Measurements from ENCODE around the gene KNOP1. TPM values are rescaled to one million over a fixed set of nuclear protein-coding genes. Genes with fewer than 3 reads are reported as not detected.

Gene KNOP1
- total and polyA plus RNA-seq, 8 donors = 4.4 to 13.9 (median 8.1) TPM

DNA sequence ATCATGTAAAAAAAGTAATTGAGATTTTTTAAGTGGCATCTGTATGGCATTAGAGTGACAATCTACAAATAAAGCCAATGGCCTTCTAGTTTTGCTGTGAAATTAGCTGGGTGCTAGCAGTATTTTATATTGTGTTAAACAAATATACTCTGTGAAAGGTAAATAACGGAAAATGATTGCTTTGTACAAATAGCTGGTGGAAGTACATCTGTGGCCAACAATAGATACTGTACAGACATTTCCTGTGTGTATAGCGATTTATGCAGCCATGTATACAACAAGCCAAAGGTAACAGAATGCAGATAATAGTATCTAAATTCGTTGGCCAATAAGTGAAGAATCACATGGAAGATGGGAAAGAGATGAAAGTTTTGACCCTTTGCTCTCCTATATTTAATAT, 26.6 kb upstream of the KNOP1 start:
- Histone ChIP-seq H3K4me1 (peaks cover 21 to 39% (median 28%) of the 10 kb centered on the region in 3 donors), H3K27me3 (no peaks in the 10 kb centered on the region), H3K27ac (no peak overlapping the region), H3K9me3 (no peaks in the 10 kb centered on the region), H3K36me3 (no peaks in the 10 kb centered on the region), H3K4me3 (no peak overlapping the region)
- 24 to 25% methylated on average over 3 of the region's 3 CpGs for WGBS, 2 donors
- ATAC-seq (peak; percentile 59 to 69 (median 68)), FAIRE-seq (no peak), DNase-seq (no peak)
- TF ChIP-seq CTCF (IDR thresholded peaks at IDR 0.05) = no peak
- intact Hi-C loops (cut with DNase I) = no loop called here

GRCh38 chr16:19743816-19744159, 25.8 kb upstream of the KNOP1 start:
- Histone ChIP-seq H3K27me3 (no peaks in the 10 kb centered on the region), H3K4me3 (no peak overlapping the region), H3K4me1 (peaks cover 21 to 35% (median 24%) of the 10 kb centered on the region in 3 donors), H3K9me3 (no peaks in the 10 kb centered on the region), H3K36me3 (no peaks in the 10 kb centered on the region), H3K27ac (peak overlapping the region in 2 of 4 donors; percentile 57 to 74)
- no peak for TF ChIP-seq CTCF (IDR thresholded peaks at IDR 0.05)
- ATAC-seq (peak in 3 of 4 donors; percentile 22 to 28 (median 27)), FAIRE-seq (no peak), DNase-seq (no peak)
- intact Hi-C loops (cut with DNase I) = no loop called here

DNA sequence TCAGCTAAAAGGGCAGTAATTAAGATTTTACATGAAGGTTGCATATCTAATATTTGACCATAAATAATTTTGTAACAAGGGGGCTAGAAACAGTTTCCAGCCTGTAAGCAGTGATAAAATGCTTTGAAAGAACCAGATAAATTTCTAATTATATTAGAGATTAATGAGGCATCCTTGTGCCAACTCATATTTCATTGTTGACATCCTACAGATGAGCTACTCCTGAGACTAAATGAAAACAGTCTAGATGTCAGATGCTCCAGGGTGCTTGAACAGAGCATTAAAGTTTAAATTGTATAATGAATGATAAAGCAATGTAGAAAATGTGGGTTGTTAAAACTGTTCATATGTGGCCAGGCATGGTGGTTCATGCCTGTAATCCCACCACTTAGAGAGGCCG, 23.3 kb upstream of the KNOP1 start:
- WGBS, 2 donors = 97 to 100% methylated on average over 1 of the region's 1 CpG
- no peak for TF ChIP-seq CTCF (IDR thresholded peaks at IDR 0.05)
- intact Hi-C loops (cut with DNase I) = no loop called here
- ATAC-seq (no peak), DNase-seq (no peak), FAIRE-seq (no peak)
- H3K4me3 ChIP-seq = no peak overlapping the region
- no peaks in the 10 kb centered on the region for H3K9me3 ChIP-seq
- no peak overlapping the region for H3K27ac ChIP-seq
- H3K36me3 ChIP-seq = no peaks in the 10 kb centered on the region
- H3K27me3 ChIP-seq = no peaks in the 10 kb centered on the region
- peaks cover 21 to 30% (median 22%) of the 10 kb centered on the region in 3 donors for H3K4me1 ChIP-seq

DNA sequence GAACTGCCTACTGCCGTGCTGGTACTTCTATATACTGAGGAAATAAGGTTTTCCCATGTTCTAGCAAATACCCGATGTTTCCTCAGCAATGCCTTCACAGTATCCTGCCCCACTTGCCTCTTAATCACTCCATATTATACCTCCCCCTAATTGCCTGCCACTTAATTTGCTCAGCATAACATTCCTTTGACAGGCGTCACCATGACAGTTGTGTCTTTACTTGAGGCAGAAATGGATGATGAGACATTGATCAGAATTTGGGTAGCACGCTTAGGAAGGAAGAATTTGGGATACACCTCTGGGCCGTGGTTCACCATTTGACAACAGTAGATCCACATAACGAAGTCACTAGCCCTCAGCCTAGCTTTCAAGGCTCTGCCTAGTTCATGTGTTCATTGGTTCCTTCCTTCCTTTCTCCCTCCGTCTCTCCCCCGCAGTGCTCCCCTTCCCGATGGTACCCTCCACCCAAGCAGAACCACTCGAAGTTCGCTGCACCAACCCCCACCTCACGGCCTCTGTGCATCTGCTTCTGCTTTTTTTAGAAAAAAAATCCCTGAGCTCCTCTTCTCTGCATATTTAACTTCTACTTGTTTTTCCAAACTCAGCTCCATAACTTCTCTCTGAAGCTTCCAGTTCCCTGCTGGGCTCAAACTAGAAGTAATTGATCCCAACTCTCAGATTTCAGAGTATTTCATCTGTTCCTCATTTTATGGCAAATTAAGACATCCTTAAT, 19.4 kb upstream of the KNOP1 start:
- no peak for DNase-seq
- Histone ChIP-seq H3K27ac (no peak overlapping the region), H3K36me3 (peaks cover 0 to 4% (median 0%) of the 10 kb centered on the region in 3 donors), H3K4me1 (peaks cover 0 to 1% (median 0%) of the 10 kb centered on the region in 3 donors), H3K4me3 (no peak overlapping the region), H3K27me3 (no peaks in the 10 kb centered on the region), H3K9me3 (no peaks in the 10 kb centered on the region)
- FAIRE-seq = no peak
- ATAC-seq = no peak
- no peak for TF ChIP-seq CTCF (IDR thresholded peaks at IDR 0.05)
- WGBS, 2 donors = 90 to 94% methylated on average over 12 of the region's 12 CpGs
- intact Hi-C loops (cut with DNase I) = loop anchor here in 1 of 3 donors (10.0 kb wide), 1 partner anchor 137 kb away; no protein-coding TSS in a partner anchor

Measured in pancreas (tissue), 10 donors.